ENCODE results near the gene CCNE1.

CCNE1 gene

GRCh38 chr19:29858621-29859020 lies 46.8 kb downstream of the CCNE1 start:
- no peak overlapping the region for H2BK12ac ChIP-seq (ENCODE audit: low read length)
- no peak for DNase-seq (ENCODE audit: low spot score)
- H3K27me3 ChIP-seq (ENCODE audit: control insufficient read depth in 3 of 3, insufficient read depth in 3 of 3, low read depth in 1 of 3, low read length in 3 of 3) = peaks cover 0 to 1% (median 0%) of the 10 kb centered on the region in 3 experiments

GRCh38 chr19:29860492-29860891 lies 48.7 kb downstream of the CCNE1 start:
- no peak for DNase-seq (ENCODE audit: low spot score)
- Histone ChIP-seq H3K23ac (ENCODE audit: low read depth, low read length, poor library complexity) (no peak overlapping the region), H3K9me3 (replicated peaks in 1 of 2; ENCODE audit: control insufficient read depth in 2 of 2, insufficient read depth in 1 of 2, low read depth in 1 of 2, low read length in 2 of 2) (peaks cover 0 to 2% of the 10 kb centered on the region in 2 donors), H3K9ac (ENCODE audit: low read depth, low read length, poor library complexity) (no peak overlapping the region), H3K27me3 (ENCODE audit: control insufficient read depth in 3 of 3, insufficient read depth in 3 of 3, low read depth in 1 of 3, low read length in 3 of 3) (peaks cover 0 to 11% (median 0%) of the 10 kb centered on the region in 3 experiments), H3K14ac (ENCODE audit: low read length) (no peak overlapping the region), H4K8ac (ENCODE audit: low read depth, low read length) (no peak overlapping the region), H3K4me1 (ENCODE audit: control insufficient read depth in 2 of 2, insufficient read depth in 1 of 2, low read depth in 1 of 2, low read length in 2 of 2) (peaks cover 6 to 8% of the 10 kb centered on the region in 2 donors), H3K79me1 (ENCODE audit: low read depth, low read length) (no peaks in the 10 kb centered on the region), H3K27ac (replicated peaks; ENCODE audit: low read length) (no peak overlapping the region), H3K4me3 (ENCODE audit: low read length in 2 of 2) (no peak overlapping the region), H2BK15ac (ENCODE audit: low read length) (no peak overlapping the region), H2BK12ac (ENCODE audit: low read length) (no peak overlapping the region), H3K4ac (ENCODE audit: low read length) (no peak overlapping the region), H3K36me3 (replicated peaks in 1 of 2; ENCODE audit: control insufficient read depth in 2 of 2, insufficient read depth in 2 of 2, low read length in 2 of 2) (no peaks in the 10 kb centered on the region), H2BK120ac (ENCODE audit: low read depth, low read length) (no peak overlapping the region), H2AFZ (ENCODE audit: low read length) (no peak overlapping the region), H3K4me2 (ENCODE audit: insufficient read depth, low read length, poor library complexity, severe bottlenecking) (no peak overlapping the region), H2BK5ac (ENCODE audit: low read length) (no peak overlapping the region), H2AK5ac (ENCODE audit: low read depth, low read length) (no peak overlapping the region), H4K91ac (ENCODE audit: low read depth, low read length, poor library complexity) (no peak overlapping the region), H3K18ac (ENCODE audit: low read length) (no peak overlapping the region)
- WGBS, 2 donors (ENCODE audit: extremely low coverage in 2 of 2, insufficient read length in 2 of 2, insufficient replicate concordance in 1 of 2) = no CpG with 5 or more reads among the region's 3 CpGs

More at GRCh38 chr19:29858621-29859020, 46.8 kb downstream of the CCNE1 start:
- Histone ChIP-seq H3K4me1 (ENCODE audit: control insufficient read depth in 2 of 2, insufficient read depth in 1 of 2, low read depth in 1 of 2, low read length in 2 of 2) (peaks cover 6 to 11% of the 10 kb centered on the region in 2 donors), H4K91ac (ENCODE audit: low read depth, low read length, poor library complexity) (no peak overlapping the region), H2BK5ac (ENCODE audit: low read length) (no peak overlapping the region), H2BK120ac (ENCODE audit: low read depth, low read length) (no peak overlapping the region), H3K9me3 (replicated peaks in 1 of 2; ENCODE audit: control insufficient read depth in 2 of 2, insufficient read depth in 1 of 2, low read depth in 1 of 2, low read length in 2 of 2) (peaks cover 0 to 2% of the 10 kb centered on the region in 2 donors), H4K8ac (ENCODE audit: low read depth, low read length) (no peak overlapping the region), H3K9ac (ENCODE audit: low read depth, low read length, poor library complexity) (peak overlapping the region; percentile 66), H3K4me3 (ENCODE audit: low read length in 2 of 2) (no peak overlapping the region), H3K27ac (replicated peaks; ENCODE audit: low read length) (no peak overlapping the region), H3K79me1 (ENCODE audit: low read depth, low read length) (no peaks in the 10 kb centered on the region), H3K18ac (ENCODE audit: low read length) (peak overlapping the region; percentile 67), H2AFZ (ENCODE audit: low read length) (no peak overlapping the region), H3K36me3 (replicated peaks in 1 of 2; ENCODE audit: control insufficient read depth in 2 of 2, insufficient read depth in 2 of 2, low read length in 2 of 2) (no peaks in the 10 kb centered on the region), H3K14ac (ENCODE audit: low read length) (no peak overlapping the region), H2BK15ac (ENCODE audit: low read length) (peak overlapping the region; percentile 28), H3K4ac (ENCODE audit: low read length) (no peak overlapping the region), H3K4me2 (ENCODE audit: insufficient read depth, low read length, poor library complexity, severe bottlenecking) (no peak overlapping the region), H2AK5ac (ENCODE audit: low read depth, low read length) (no peak overlapping the region), H3K23ac (ENCODE audit: low read depth, low read length, poor library complexity) (no peak overlapping the region)
- WGBS, 2 donors (ENCODE audit: extremely low coverage in 2 of 2, insufficient read length in 2 of 2, insufficient replicate concordance in 1 of 2) = no CpG with 5 or more reads among the region's 13 CpGs

GRCh38 chr19:29861574-29861973 lies 49.8 kb downstream of the CCNE1 start:
- Histone ChIP-seq H3K4me3 (ENCODE audit: low read length in 2 of 2) (no peak overlapping the region), H3K27me3 (ENCODE audit: control insufficient read depth in 3 of 3, insufficient read depth in 3 of 3, low read depth in 1 of 3, low read length in 3 of 3) (peaks cover 0 to 19% (median 0%) of the 10 kb centered on the region in 3 experiments), H4K91ac (ENCODE audit: low read depth, low read length, poor library complexity) (no peak overlapping the region), H2BK12ac (ENCODE audit: low read length) (peak overlapping the region; percentile 84), H4K8ac (ENCODE audit: low read depth, low read length) (no peak overlapping the region), H3K9ac (ENCODE audit: low read depth, low read length, poor library complexity) (peak overlapping the region; percentile 44), H3K23ac (ENCODE audit: low read depth, low read length, poor library complexity) (no peak overlapping the region), H2AK5ac (ENCODE audit: low read depth, low read length) (no peak overlapping the region), H2AFZ (ENCODE audit: low read length) (no peak overlapping the region), H3K4ac (ENCODE audit: low read length) (no peak overlapping the region), H3K18ac (ENCODE audit: low read length) (no peak overlapping the region), H2BK5ac (ENCODE audit: low read length) (no peak overlapping the region), H3K4me2 (ENCODE audit: insufficient read depth, low read length, poor library complexity, severe bottlenecking) (no peak overlapping the region), H3K9me3 (replicated peaks in 1 of 2; ENCODE audit: control insufficient read depth in 2 of 2, insufficient read depth in 1 of 2, low read depth in 1 of 2, low read length in 2 of 2) (peaks cover 0 to 2% of the 10 kb centered on the region in 2 donors), H3K79me1 (ENCODE audit: low read depth, low read length) (no peaks in the 10 kb centered on the region), H3K36me3 (replicated peaks in 1 of 2; ENCODE audit: control insufficient read depth in 2 of 2, insufficient read depth in 2 of 2, low read length in 2 of 2) (no peaks in the 10 kb centered on the region), H3K4me1 (ENCODE audit: control insufficient read depth in 2 of 2, insufficient read depth in 1 of 2, low read depth in 1 of 2, low read length in 2 of 2) (peaks cover 0 to 6% of the 10 kb centered on the region in 2 donors), H3K27ac (replicated peaks; ENCODE audit: low read length) (no peak overlapping the region), H2BK120ac (ENCODE audit: low read depth, low read length) (no peak overlapping the region), H2BK15ac (ENCODE audit: low read length) (no peak overlapping the region), H3K14ac (ENCODE audit: low read length) (no peak overlapping the region)
- WGBS, 2 donors (ENCODE audit: extremely low coverage in 2 of 2, insufficient read length in 2 of 2, insufficient replicate concordance in 1 of 2) = no CpG with 5 or more reads among the region's 7 CpGs
- DNase-seq (ENCODE audit: low spot score) = no peak

GRCh38 chr19:29866011-29866410 lies 54.2 kb downstream of the CCNE1 start:
- H4K91ac ChIP-seq (ENCODE audit: low read depth, low read length, poor library complexity) = no peak overlapping the region
- no peak overlapping the region for H3K4ac ChIP-seq (ENCODE audit: low read length)
- H2BK15ac ChIP-seq (ENCODE audit: low read length) = no peak overlapping the region
- no peak for DNase-seq (ENCODE audit: low spot score)
- peaks cover 0 to 19% (median 0%) of the 10 kb centered on the region in 3 experiments for H3K27me3 ChIP-seq (ENCODE audit: control insufficient read depth in 3 of 3, insufficient read depth in 3 of 3, low read depth in 1 of 3, low read length in 3 of 3)
- H3K23ac ChIP-seq (ENCODE audit: low read depth, low read length, poor library complexity) = no peak overlapping the region
- H3K9ac ChIP-seq (ENCODE audit: low read depth, low read length, poor library complexity) = no peak overlapping the region
- H3K9me3 ChIP-seq (replicated peaks in 1 of 2; ENCODE audit: control insufficient read depth in 2 of 2, insufficient read depth in 1 of 2, low read depth in 1 of 2, low read length in 2 of 2) = peaks cover 0 to 4% of the 10 kb centered on the region in 2 donors
- no peak overlapping the region for H4K8ac ChIP-seq (ENCODE audit: low read depth, low read length)
- H3K4me1 ChIP-seq (ENCODE audit: control insufficient read depth in 2 of 2, insufficient read depth in 1 of 2, low read depth in 1 of 2, low read length in 2 of 2) = peaks cover 0 to 2% of the 10 kb centered on the region in 2 donors
- no peak overlapping the region for H3K14ac ChIP-seq (ENCODE audit: low read length)
- H3K36me3 ChIP-seq (replicated peaks in 1 of 2; ENCODE audit: control insufficient read depth in 2 of 2, insufficient read depth in 2 of 2, low read length in 2 of 2) = no peaks in the 10 kb centered on the region
- no peak overlapping the region for H3K4me3 ChIP-seq (ENCODE audit: low read length in 2 of 2)
- H2AFZ ChIP-seq (ENCODE audit: low read length) = no peak overlapping the region
- no peak overlapping the region for H2BK12ac ChIP-seq (ENCODE audit: low read length)
- H2BK5ac ChIP-seq (ENCODE audit: low read length) = no peak overlapping the region
- H2BK120ac ChIP-seq (ENCODE audit: low read depth, low read length) = no peak overlapping the region
- no peak overlapping the region for H3K18ac ChIP-seq (ENCODE audit: low read length)
- WGBS, 2 donors (ENCODE audit: extremely low coverage in 2 of 2, insufficient read length in 2 of 2, insufficient replicate concordance in 1 of 2) = no CpG with 5 or more reads among the region's 5 CpGs
- H3K79me1 ChIP-seq (ENCODE audit: low read depth, low read length) = no peaks in the 10 kb centered on the region
- no peak overlapping the region for H2AK5ac ChIP-seq (ENCODE audit: low read depth, low read length)
- H3K27ac ChIP-seq (replicated peaks; ENCODE audit: low read length) = no peak overlapping the region
- no peak overlapping the region for H3K4me2 ChIP-seq (ENCODE audit: insufficient read depth, low read length, poor library complexity, severe bottlenecking)
